HepG2 (cell line): Measurements from ENCODE around the gene UNC79.

ENCODE experiments used
- CBX5 ChIP-seq: sonication (generic); formaldehyde crosslinking; IDR thresholded peaks from 2 replicates; pipeline ENCODE4 v1.4.0; 2020; ENCODE audit warnings: missing genetic modification reagents, borderline replicate concordance
- CTCF ChIP-seq: sonication (generic); formaldehyde crosslinking; IDR thresholded peaks from 2 replicates; pipeline ENCODE4 v1.5.0; 2020; ENCODE audit warnings: mild to moderate bottlenecking, missing genetic modification reagents, moderate library complexity
- ESRRA ChIP-seq: sonication (generic); formaldehyde crosslinking; IDR thresholded peaks from 2 replicates; pipeline ENCODE4 v1.5.1; 2020; ENCODE audit warnings: mild to moderate bottlenecking, low read depth, missing genetic modification reagents
- EZH2 ChIP-seq: conservative IDR thresholded peaks from 2 replicates; pipeline ENCODE4 v1.6.1; 2012; ENCODE audit warnings: mild to moderate bottlenecking, low read depth, low read length, moderate library complexity
- NR1H2 ChIP-seq: sonication (generic); formaldehyde crosslinking; IDR thresholded peaks from 2 replicates; pipeline ENCODE4 v1.8.1; 2022; ENCODE audit warnings: low read depth, missing genetic modification reagents, borderline replicate concordance
- ZNF292 ChIP-seq: sonication (generic); formaldehyde crosslinking; IDR thresholded peaks from 2 replicates; pipeline ENCODE4 v1.8.1; 2022; ENCODE audit warnings: mild to moderate bottlenecking, low read depth, missing genetic modification reagents, borderline replicate concordance
- ZNF333 ChIP-seq: sonication (generic); formaldehyde crosslinking; IDR thresholded peaks from 2 replicates; pipeline ENCODE4 v1.4.0; 2020; ENCODE audit warnings: mild to moderate bottlenecking, missing genetic modification reagents, borderline replicate concordance
- ZNF335 ChIP-seq: sonication (generic); formaldehyde crosslinking; IDR thresholded peaks from 2 replicates; pipeline ENCODE4 v1.4.0; 2020; ENCODE audit warnings: missing genetic modification reagents
- TF ChIP-seq, protein P1 (sequence below): sonication (generic); formaldehyde crosslinking; IDR thresholded peaks from 2 replicates; pipeline ENCODE4 v1.8.1; 2022; ENCODE audit warnings: low read depth, mild to moderate bottlenecking, missing genetic modification reagents
- TF ChIP-seq, protein P2 (sequence below): sonication (generic); formaldehyde crosslinking; IDR thresholded peaks from 2 replicates; pipeline ENCODE4 v1.4.0; 2020; ENCODE audit warnings: missing genetic modification reagents, borderline replicate concordance

DNA sequence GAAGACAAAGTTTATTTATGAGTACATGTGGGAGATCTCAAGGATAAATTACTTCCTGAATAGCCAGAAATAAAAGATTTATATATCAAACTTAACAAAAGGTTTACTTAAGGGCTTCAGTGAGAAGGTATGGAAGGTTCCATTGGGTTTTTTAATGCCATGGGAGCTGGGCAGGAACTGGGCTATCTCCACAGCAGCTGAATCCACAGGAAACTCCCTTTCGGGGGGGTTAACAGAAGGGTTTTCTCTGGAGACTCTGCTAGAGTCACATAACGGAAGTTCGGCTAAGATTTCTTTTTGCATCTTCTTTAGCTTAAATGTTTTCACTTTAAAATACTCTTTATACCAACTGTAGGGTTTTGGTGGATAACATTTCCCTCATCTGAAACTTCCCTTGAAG, 113.5 kb downstream of the UNC79 start:
- TF ChIP-seq EZH2 (no peak), ZNF292 (CRISPR knock-in tag) (no peak), ESRRA (CRISPR knock-in tag) (no peak), NR1H2 (CRISPR knock-in tag) (no peak), CBX5 (CRISPR knock-in tag) (no peak), ZNF335 (CRISPR knock-in tag) (no peak), ZNF333 (CRISPR knock-in tag) (no peak), CTCF (CRISPR knock-in tag) (no peak)
- TF ChIP-seq, protein P1, sequence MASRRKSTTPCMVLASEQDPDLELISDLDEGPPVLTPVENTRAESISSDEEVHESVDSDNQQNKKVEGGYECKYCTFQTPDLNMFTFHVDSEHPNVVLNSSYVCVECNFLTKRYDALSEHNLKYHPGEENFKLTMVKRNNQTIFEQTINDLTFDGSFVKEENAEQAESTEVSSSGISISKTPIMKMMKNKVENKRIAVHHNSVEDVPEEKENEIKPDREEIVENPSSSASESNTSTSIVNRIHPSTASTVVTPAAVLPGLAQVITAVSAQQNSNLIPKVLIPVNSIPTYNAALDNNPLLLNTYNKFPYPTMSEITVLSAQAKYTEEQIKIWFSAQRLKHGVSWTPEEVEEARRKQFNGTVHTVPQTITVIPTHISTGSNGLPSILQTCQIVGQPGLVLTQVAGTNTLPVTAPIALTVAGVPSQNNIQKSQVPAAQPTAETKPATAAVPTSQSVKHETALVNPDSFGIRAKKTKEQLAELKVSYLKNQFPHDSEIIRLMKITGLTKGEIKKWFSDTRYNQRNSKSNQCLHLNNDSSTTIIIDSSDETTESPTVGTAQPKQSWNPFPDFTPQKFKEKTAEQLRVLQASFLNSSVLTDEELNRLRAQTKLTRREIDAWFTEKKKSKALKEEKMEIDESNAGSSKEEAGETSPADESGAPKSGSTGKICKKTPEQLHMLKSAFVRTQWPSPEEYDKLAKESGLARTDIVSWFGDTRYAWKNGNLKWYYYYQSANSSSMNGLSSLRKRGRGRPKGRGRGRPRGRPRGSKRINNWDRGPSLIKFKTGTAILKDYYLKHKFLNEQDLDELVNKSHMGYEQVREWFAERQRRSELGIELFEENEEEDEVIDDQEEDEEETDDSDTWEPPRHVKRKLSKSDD (CRISPR knock-in tag), result no peak
- TF ChIP-seq, protein P2, sequence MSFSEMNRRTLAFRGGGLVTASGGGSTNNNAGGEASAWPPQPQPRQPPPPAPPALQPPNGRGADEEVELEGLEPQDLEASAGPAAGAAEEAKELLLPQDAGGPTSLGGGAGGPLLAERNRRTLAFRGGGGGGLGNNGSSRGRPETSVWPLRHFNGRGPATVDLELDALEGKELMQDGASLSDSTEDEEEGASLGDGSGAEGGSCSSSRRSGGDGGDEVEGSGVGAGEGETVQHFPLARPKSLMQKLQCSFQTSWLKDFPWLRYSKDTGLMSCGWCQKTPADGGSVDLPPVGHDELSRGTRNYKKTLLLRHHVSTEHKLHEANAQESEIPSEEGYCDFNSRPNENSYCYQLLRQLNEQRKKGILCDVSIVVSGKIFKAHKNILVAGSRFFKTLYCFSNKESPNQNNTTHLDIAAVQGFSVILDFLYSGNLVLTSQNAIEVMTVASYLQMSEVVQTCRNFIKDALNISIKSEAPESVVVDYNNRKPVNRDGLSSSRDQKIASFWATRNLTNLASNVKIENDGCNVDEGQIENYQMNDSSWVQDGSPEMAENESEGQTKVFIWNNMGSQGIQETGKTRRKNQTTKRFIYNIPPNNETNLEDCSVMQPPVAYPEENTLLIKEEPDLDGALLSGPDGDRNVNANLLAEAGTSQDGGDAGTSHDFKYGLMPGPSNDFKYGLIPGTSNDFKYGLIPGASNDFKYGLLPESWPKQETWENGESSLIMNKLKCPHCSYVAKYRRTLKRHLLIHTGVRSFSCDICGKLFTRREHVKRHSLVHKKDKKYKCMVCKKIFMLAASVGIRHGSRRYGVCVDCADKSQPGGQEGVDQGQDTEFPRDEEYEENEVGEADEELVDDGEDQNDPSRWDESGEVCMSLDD (CRISPR knock-in tag), result no peak
